Endothelial cell of hepatic sinusoid (primary cell): Measurements from ENCODE around the gene EMP1.

Experiments used
- in situ Hi-C: cut with HindIII; loops from 2 replicates; pipeline ENCODE4 v1.10.0; 2017; ENCODE audit warnings: low sequenced_read_pairs

EMP1 gene, protein sequence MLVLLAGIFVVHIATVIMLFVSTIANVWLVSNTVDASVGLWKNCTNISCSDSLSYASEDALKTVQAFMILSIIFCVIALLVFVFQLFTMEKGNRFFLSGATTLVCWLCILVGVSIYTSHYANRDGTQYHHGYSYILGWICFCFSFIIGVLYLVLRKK

DNA sequence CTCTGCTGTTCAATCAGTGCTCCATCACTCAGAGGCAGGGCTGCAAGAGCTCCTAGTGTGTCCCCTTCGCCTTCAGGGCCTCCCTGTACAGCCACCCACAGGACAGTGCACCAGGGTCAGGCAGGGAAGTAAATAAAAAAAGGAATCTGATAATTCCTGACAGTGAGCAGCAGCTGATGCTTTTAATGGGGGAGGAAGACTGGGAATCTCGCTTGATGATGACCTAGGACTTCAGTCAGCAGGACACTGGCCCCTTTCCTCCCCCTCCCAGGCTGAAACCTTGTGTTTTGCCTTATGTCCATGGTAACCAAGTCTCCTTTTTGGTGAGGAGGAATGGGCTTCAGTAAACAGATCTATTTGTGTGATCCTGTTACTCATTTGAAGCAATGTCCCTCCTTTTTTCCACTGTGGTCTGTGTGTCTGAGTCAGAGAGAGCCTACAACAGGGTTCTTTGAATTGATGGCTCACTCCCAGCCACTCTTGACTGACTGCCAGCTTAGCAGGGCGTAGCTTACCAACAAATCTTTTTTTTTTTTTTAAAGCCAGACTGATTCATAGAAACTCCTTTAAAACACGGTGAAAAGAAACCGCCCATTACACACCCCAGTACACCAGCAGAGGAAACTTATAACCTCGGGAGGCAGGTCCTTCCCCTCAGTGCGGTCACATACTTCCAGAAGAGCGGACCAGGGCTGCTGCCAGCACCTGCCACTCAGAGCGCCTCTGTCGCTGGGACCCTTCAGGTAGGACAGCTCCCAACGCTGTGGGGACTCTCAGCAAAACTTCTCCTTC lies at the start of gene EMP1:
Gene EMP1 (plus strand): TSS at position 597 of the 792 bp plus-strand sequence. CDS start 14,785 bp downstream, outside the sequence.
- in situ Hi-C loops, result no loop called here

DNA sequence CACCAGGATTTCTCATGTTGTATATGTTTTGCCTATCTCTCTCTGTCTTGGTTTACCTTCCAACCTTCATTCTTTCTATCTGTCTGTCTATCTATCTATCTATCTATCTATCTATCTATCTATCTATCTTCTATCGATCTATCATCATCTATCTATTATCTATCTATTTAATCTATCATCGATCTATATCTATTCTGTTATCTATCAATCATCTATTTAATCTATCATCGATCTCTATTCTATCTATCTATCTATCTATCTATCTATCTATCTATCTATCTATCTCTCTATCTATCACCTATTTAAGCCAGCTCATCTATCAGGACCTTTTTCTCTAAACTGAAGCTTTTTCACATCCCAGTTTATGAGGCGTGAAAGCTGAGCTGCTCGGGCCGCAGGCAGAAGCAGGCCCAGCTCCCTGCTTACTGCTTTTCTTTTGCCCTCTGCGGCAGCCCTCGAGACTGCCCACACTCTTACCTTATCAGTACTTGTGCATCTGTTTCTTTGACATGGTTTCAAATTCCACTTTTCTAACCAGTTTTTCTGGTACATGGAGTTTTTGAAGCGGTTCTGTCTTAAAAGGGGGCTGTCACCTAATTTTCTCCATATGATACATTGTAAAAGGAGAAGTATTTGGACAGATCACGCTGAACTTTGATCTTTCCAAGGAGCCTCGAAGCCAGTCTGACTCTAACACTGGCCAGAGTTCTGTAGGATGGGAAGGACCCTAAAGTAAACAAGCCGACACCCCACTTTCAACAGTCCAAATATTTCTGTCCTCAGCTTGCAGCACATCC lies 48.6 kb upstream of the EMP1 start:
- in situ Hi-C loops, result no loop called here

- in situ Hi-C loops, result no loop called here
Measured at GRCh38 chr12:13148485-13148847, 48.1 kb upstream of the EMP1 start.

- in situ Hi-C loops, result no loop called here
Measured at GRCh38 chr12:13149411-13149810, 47.1 kb upstream of the EMP1 start.

GRCh38 chr12:13152281-13152680 lies 44.2 kb upstream of the EMP1 start:
- in situ Hi-C loops, result no loop called here

GRCh38 chr12:13152756-13153155 lies 43.8 kb upstream of the EMP1 start:
- in situ Hi-C loops, result no loop called here

DNA sequence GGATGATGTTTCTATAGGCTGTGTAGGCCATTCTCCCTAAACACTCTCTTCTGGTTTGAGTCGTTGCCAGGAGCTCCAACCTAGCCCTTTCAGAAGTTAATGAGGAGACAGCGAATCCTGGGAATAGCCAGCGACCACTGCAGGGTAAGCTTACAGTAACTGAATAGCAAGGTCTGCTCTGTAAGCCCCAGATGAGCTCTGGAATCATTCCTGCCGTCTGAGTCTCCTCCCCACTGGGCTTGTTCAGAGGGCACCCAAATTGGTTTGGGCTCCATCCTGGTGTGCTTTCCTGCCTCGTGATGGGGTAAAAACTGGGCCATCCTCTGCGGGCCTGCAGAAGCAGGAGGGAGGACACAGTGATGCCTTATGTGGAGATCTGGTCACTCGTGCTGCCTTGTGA lies 43.3 kb upstream of the EMP1 start:
- in situ Hi-C loops, result no loop called here

- in situ Hi-C loops, result no loop called here
Measured at GRCh38 chr12:13154027-13154538, 42.4 kb upstream of the EMP1 start.

DNA sequence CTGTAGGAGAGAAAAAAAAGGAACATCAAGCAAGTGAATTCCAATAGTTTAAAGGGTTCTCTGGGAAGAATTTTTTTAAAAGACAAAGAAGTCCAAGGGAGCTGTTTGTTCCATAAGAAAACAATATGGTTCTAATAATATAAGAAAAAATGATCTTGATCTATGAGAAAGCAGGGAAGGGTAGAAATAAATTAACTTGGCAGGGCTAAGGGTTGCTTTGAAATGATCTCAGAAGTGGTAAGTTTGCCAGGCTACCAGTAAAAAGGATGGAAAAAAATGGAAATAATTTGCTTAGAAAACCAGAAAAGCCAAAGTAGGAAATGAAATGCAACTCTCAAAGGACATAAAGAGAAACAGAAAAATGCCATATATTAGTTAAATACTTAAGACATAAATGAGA lies 41.7 kb upstream of the EMP1 start:
- in situ Hi-C loops, result no loop called here

GRCh38 chr12:13156277-13156676 lies 40.2 kb upstream of the EMP1 start:
- in situ Hi-C loops, result no loop called here

GRCh38 chr12:13161172-13161571 lies 35.4 kb upstream of the EMP1 start:
- in situ Hi-C loops, result no loop called here

DNA sequence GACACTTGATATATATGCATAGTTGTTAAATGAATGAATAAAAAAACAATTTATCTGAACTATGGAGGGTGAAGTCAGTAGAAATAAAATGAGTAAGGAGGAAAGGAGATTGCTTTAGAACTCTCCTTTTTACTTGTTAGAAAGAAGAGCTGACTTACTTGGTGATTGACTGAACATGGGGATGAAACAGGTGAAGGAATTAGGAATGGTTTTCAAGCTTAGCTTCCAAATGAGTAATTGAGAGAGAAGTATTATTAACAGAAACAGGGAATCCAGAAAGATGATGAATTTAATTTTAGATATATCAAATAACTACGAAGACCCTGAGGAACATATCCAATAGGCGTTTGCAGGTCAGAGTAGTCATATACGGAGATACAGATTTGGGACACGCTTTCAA lies 33.6 kb upstream of the EMP1 start:
- in situ Hi-C loops, result no loop called here

DNA sequence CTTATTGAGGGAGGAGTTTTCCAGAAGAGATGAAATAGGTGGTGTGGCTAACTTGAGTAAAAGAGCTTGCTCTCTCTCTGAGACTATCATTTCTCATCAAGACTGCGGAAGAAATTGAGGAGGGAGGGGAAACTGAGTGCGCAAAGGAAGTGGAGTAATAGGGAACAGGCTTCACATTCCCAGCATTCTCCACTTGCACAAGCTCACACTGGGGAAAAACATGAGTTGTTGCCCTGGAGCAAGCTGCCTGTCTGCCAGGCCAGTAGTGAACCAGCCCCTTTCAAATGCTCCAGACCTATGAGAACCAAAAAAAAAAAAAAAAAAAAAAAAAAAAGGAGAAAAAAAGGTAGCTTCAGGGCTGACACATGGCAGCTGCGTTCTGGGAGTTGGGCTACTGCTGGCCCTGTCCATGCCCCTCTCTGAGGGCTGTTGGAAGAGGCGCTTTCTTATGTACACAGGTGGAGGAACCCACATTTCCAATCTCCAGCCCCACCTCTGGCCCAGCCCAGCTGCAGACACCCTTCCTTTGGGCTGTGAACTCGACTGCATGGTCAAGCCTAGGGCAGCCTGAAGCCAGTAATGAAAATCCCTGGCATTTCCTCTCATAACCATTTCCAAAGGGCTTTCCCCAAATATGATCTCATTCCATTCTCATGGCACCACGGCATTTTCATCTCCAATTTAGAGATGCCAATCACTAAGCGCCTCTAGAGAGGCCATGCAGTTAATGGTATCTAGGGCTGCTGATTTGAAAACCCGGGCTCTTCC lies 32.5 kb upstream of the EMP1 start:
- in situ Hi-C loops, result no loop called here

DNA sequence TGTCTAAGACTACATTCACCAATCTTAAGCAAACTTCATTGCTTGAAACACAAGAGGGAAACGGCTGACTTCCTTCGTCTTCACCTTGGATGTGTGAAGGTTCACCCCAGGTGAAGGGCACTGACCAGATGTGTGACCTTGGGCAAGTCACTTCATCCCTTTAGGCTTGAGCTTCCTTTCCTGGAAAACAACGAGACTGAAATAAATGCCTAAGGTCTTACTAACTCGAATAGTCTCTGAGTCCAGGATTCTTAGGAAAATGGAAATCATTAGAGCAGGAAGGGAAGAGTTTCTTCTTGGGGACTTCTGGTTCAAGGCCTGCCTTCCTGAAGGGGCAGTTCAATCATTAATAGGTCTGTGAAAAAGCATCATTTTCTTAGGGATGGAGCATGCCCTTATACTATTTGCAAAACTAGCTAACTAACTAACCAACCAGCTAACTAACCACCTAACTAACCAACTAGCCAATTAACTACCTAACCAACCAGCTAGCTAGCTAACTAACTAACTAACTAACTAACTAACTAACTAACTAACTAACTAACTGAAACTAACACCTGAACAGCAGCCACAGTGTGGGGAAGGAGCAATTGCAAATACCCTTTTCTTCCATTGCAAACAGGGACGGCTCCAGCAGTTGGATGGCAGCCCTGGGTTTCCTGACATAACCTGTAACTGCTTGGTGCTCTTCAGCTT lies 31.5 kb upstream of the EMP1 start:
- in situ Hi-C loops, result no loop called here

DNA sequence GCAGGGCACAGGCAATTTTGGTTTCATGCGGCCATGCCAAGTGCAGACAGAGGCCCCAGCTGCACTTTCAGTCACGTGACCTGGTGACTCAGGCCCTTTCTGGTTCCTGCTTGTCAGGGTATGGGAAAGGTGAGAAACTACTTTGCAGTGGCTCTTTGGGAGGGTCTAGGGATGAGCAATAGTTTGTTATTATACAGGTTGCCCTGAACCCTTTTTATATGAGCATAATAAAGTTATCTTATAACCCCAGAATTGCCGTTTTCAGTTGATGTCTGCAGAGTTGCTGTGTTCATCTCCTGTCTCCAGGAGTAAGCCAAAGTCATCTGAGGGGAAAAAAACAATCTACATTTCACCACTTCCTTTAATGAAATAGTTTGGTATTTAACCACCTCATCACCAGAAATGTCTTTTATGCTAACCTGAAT lies 30.9 kb upstream of the EMP1 start:
- in situ Hi-C loops, result no loop called here

GRCh38 chr12:13167226-13167625 lies 29.3 kb upstream of the EMP1 start:
- in situ Hi-C loops, result no loop called here

DNA sequence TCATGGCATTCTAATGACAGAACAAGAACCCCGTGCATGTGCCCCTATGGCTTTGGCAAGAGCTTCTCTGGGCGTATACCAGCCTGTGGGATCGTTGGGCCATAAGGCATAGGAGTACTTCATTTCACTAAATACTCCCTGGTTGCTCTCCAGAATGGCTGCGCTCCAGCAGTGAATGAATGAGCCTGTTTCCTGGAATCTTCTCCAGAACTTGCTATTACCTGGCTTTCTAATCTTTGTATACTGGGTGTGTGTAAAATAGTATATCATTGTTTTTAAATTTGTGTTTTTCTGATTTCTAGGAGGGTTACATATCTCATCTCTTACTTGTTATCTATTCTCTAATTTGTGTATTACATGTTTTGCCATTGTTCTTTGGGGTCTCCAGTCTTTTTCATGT lies 28.6 kb upstream of the EMP1 start:
- in situ Hi-C loops, result no loop called here

- in situ Hi-C loops, result no loop called here
Measured at GRCh38 chr12:13169272-13169671, 27.3 kb upstream of the EMP1 start.

DNA sequence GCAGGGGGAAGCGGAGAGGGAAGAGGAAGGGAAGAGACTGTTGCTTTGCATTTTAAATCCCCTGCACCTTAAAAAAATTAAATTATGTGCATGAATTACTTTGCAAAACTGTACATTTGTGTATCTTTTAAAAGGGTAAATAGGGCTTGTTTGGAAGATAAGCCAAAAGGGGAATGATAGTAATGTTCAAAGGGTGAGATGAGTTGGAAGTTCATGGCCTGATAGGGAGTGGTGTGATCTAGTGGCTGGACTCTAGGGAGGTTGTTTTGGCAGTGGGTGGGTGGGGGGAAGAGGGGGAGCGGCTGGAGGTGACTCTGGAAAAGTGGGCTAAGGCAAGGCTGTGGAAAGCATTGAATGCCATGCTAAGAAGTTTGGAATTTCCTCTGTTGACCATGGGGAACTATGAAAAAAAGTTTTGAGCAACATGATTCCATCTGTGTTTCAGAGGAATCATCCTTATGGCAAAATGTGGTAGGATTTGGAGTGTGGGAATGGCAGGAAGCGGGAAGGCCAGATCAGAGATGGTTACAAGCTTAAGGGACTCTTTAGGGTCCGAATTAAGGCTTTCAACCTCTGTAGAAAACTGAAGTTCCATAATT lies 25.5 kb upstream of the EMP1 start:
- in situ Hi-C loops, result no loop called here
